HL-60/S4 treated with retinoic acid at 250 ng/mL for 4 days and 3 days (cell line): ENCODE measurements around the gene OR2AJ1.
"Not testable (repeated sequence)": the region's sequence is repeated elsewhere in the genome, so short reads cannot be mapped to it uniquely, and the experiment has no call there.

Experiments used
- in situ Hi-C: fragments of 300-500 bp; cut with MboI; formaldehyde crosslinking; loops from 2 replicates; pipeline ENCODE4 v1.7.0; 2022; ENCODE audit warnings: low sequenced_read_pairs

Gene OR2AJ1

GRCh38 chr1:247924868-247925267 lies at the start of gene OR2AJ1:
TSS of gene OR2AJ1 (plus strand) at chr1:247924889. CDS start at chr1:247933769, 8,880 bp downstream.
- in situ Hi-C loops = no loop called here

GRCh38 chr1:247883346-247883745 lies 41.3 kb upstream of the OR2AJ1 start:
- in situ Hi-C loops = no loop called here

DNA sequence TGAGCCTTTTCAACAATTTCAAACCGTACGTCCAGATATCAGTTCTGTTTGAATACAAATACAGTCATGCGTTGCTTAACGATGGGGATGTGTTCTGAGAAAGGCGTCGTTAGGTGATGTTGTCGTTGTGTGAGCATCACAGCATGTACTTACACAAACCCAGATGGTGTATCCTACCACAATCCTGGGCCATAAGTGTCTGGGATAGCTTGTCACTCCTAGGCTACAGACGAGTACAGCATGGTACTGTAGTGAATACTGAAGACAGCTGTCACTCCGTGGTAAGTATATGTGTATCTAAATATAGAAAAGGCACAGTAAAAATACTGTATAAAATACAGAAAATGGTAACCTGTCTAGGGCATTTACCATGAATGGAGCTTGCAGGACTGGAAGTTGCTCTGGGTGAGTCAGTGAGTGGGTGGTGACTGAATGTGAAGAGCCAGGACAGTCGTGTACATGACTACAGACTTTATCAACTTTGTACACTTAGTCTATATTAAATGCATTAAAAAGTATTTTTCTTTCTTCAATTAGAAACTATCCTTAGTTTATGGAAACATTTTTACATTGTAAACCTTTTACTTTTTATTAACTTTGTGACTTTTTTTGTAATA lies 39.8 kb upstream of the OR2AJ1 start:
- in situ Hi-C loops = no loop called here

DNA sequence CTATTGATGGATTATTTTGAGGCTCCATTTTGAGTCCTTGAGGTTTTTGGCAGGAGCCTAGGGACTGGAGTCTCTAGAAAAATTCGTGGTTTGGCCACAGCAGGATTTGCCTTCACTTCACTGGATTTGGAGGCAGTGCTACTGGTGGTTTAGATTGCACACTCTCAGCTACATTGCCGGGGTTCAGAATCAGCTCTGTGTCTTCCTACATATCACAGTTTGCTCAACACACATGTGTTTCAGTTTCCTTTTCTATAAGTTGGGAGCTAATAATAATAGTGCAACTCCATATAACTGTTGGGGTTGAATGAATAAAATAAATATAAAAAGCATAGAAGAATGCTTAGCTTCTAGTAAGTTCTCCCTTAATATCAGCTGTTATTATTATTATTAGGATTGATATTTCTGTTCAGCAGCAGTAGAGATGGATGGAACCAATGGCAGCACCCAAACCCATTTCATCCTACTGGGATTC lies 29.5 kb upstream of the OR2AJ1 start, which contains the start of gene OR2W3:
Gene OR2W3 (plus strand): TSS at position 425 of the 475 bp plus-strand sequence. CDS start 0 bp downstream, at position 425.
- in situ Hi-C loops = no loop called here

GRCh38 chr1:247895976-247896375 lies 28.7 kb upstream of the OR2AJ1 start:
- in situ Hi-C loops = no loop called here

GRCh38 chr1:247904122-247904521 lies 20.6 kb upstream of the OR2AJ1 start:
- in situ Hi-C loops = no loop called here

DNA sequence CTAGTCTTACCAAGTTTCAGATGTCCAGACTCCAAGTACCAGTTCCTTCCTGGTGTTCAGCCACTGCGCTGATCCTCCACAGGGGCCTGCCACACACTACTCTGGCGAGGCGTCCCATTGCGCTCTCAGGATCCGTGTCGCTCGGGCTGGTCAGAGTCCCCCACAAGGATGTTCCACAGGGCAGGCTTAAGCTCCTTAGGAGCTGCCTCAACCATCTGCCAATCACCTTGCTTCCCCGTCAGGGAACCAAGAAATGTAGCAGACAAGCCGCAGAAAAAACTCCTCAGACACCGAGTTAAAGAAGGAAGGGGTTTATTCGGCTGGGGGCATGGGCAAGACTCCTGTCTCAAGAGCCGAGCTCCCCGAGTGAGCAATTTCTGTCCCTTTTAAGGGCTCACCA lies 19.5 kb upstream of the OR2AJ1 start:
- in situ Hi-C loops = no loop called here

GRCh38 chr1:247905910-247906503 lies 18.7 kb upstream of the OR2AJ1 start:
- in situ Hi-C loops = no loop called here

DNA sequence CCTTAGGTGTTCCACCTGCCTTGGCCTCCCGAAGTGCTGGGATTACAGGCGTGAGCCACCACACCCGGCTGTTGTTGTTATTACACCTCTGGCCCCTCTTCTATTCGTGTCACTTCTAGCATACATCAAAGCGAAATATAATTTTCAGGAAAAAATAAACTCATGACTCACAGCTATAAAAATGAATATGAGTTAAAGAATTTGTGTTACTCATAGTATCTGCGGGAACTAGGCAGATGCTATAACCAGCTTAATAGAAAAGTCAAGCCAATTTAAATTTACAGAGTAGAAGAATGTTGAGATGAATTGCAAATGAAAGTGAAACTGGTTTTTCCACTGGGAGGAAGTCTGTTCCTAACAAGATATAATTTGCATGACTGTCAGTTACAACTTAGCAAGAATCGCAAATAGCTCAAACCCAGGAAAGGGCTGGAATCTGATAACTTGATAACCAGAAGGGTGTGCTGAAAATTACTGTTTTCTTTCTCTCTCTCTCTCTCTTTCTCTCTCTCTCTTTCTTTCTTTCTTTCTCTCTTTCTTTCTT lies 18.1 kb upstream of the OR2AJ1 start:
- in situ Hi-C loops = no loop called here

DNA sequence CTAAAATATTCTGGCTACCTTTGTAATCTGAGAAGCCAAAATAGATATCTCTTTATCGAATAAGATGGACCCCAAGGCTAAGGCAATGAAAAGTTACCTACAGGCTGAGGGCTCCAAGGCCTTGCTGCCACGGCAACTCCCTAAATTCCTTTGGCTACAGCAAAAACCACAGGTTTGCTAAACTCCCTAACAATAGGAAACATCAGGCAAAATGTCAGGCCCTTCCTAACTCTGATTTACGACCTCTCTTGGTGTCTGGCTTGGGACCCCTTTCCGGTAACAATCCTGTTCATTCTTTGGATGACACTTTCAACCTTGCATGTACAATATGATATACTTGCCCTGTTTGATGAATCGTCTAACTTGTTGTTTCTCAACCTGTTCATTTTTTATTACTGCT lies 15.9 kb upstream of the OR2AJ1 start:
- in situ Hi-C loops = no loop called here

- in situ Hi-C loops = no loop called here
Observed at GRCh38 chr1:247913786-247914185, 10.9 kb upstream of the OR2AJ1 start.

DNA sequence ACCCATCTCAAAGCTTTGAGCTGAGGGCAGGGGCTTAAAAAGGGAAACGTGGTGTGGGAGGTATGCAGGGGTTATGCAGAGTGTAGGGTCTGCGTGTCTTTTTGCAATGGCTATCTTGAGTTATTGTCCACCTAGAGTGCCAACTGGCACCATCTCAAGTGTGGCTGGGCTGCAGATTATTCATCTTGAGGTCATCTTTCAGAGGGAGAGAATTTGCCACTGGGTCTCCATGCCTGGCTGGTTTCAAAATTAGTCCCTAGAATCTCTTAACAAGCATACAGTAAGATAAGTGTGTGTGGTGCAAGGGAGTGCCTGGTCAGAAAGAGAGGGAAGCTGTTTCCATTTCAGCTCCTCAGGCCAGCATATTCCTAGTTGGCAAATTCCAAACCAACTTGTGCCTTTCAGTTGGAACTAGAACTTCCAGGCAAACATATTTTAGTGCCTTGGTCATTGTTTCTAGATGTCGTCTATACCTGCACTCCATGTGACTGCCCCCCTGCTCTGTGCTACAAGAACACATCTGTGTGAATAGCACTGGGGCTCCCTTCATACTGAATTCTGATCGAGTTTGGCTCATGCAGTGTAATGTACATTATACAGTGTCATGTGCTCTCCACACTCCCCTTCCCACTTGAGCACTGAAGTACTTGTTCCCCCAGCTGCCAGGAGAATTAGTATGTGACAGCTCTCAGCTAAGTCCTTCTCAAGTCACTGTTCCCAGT lies 9.6 kb upstream of the OR2AJ1 start:
- in situ Hi-C loops = no loop called here

DNA sequence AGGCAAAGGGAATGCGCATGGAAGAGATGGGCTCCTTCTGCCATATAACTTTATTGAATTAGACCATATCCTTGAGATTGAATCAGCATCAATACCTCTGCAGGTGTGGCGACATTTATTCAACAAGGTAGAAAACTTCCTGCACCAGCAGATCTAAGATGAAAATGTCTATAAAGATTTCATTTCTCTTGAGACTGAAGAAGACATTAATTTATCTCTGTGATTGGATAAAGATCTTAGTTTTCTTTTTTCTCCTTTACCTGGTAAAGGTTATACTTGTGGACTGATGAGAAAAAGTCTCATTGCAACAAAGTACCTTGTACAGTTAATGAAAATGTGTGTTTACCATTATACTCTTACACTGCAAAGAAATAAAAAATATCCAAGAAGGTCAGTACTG lies 4.7 kb upstream of the OR2AJ1 start, which contains the start of gene OR2T8:
Gene OR2T8 (plus strand): TSS at position 301 of the 400 bp plus-strand sequence. CDS start 766 bp downstream, outside the sequence.
- in situ Hi-C loops = no loop called here

- in situ Hi-C loops = no loop called here
Observed at GRCh38 chr1:247923941-247924340, 748 bp upstream of the OR2AJ1 start.

GRCh38 chr1:247933989-247934388 lies 9.3 kb downstream of the OR2AJ1 start:
- in situ Hi-C loops = no loop called here

- in situ Hi-C loops = no loop called here
Observed at GRCh38 chr1:247935781-247936180, 11.1 kb downstream of the OR2AJ1 start.

GRCh38 chr1:247936415-247936814 lies 11.7 kb downstream of the OR2AJ1 start:
- in situ Hi-C loops = no loop called here

DNA sequence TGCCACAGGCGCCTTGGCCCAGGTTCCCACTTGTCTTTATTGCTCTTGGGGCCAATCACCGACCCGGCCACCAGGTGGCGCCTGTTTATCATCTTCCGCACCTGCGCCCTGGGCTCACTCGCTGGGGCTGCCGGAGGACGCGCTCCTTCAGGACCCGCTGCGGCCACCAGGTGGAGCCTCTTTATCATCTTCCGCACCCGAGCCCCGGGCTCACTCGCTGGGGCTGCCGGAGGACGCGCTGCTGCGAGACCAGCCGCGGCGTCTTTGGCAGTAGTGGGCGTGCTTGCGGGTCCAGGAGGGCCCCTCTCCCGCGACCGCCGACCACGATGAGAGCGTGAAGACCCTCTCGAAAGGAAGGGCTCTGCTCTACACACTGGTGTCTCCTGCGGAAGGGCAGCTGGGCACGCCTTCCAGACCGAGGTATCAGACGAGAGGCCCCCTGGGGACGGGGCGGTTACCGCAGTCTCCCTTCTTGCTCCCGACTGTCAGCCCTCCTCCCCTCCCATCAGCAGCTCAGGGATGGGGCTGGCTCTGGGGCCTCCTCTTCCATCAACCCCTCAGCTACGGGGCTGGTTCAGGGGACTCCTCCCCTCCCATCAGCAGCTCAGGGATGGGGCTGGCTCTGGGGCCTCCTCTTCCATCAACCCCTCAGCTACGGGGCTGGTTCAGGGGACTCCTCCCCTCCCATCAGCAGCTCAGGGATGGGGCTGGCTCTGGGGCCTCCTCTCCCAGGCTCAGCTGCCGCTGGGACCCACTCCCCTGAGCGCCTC lies 12.5 kb downstream of the OR2AJ1 start:
- in situ Hi-C loops = not testable (repeated sequence)

GRCh38 chr1:247942624-247943023 lies 17.9 kb downstream of the OR2AJ1 start:
- in situ Hi-C loops = no loop called here

DNA sequence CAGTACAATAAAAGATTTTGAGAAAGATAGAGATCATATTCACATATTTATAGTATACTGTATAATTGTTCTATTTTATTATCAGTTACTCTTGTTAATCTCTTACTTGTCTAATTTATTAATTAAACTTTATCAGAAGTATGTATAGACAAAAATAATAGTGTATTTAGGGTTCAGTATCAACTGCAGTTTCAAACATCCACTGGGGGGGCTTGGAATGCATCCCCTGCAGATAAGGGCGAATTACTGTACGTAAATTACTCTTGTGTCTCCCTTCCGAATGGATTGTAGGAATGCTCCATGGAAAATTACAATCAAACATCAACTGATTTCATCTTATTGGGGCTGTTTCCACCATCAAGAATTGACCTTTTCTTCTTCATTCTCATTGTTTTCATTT lies 23.9 kb downstream of the OR2AJ1 start, which contains the start of gene OR2L8:
Gene OR2L8 (plus strand): TSS at position 301 of the 400 bp plus-strand sequence. CDS start 0 bp downstream, at position 301.
- in situ Hi-C loops = no loop called here

DNA sequence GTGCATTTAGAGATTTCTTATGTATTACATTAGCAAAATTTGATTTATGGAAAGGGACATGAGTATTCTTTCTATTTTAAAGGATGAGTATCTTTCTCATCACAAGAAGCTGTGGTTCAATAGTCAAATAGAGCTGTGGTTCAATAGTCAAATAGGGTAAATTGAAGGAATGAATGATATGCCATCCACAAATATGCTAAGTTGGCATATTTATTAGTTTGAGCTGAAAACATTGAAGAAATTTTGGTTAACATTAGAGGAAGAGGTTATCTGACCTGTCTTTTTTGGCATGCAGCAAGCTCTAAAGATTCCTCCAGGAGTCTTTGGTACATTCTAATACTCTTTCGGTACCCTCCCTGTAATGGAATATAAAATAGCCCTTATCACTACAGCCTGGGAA lies 28.7 kb downstream of the OR2AJ1 start:
- in situ Hi-C loops = no loop called here
